Hepatocyte (in vitro differentiated cells): Measurements from ENCODE around the gene UQCRFS1. TPM values are rescaled to one million over a fixed set of nuclear protein-coding genes. Genes with fewer than 3 reads are reported as not detected.

Experiments used
- DNase-seq: peaks from one replicate; pipeline ENCODE4 v3.0.0-alpha.2; 2016; ENCODE audit warnings: low spot score
- H2AFZ ChIP-seq: fragments of 200-600 bp; sonication (generic); 2 replicates; pipeline ENCODE4 v1.6.0; 2016; ENCODE audit warnings: antibody characterized with exemption, mild to moderate bottlenecking
- H3K27ac ChIP-seq: fragments of 200-600 bp; sonication (generic); 2 replicates; pipeline ENCODE4 v1.5.1; 2016; ENCODE audit warnings: mild to moderate bottlenecking
- H3K27me3 ChIP-seq: fragments of 200-600 bp; sonication (generic); 2 replicates; pipeline ENCODE4 v1.6.1; 2016
- H3K36me3 ChIP-seq: fragments of 200-600 bp; sonication (generic); replicated peaks from 2 replicates; pipeline ENCODE4 v1.5.1; 2016; ENCODE audit warnings: low read depth; ENCODE audit not compliant: insufficient read depth
- H3K4me1 ChIP-seq: fragments of 200-600 bp; sonication (generic); 2 replicates; pipeline ENCODE4 v1.5.1; 2016; ENCODE audit warnings: mild to moderate bottlenecking, moderate library complexity; ENCODE audit not compliant: insufficient read depth
- H3K4me2 ChIP-seq: fragments of 200-600 bp; sonication (generic); 2 replicates; pipeline ENCODE4 v1.6.0; 2016
- H3K4me3 ChIP-seq: fragments of 200-600 bp; sonication (generic); 2 replicates; pipeline ENCODE4 v1.5.1; 2016; ENCODE audit warnings: mild to moderate bottlenecking
- H3K79me2 ChIP-seq: fragments of 200-600 bp; sonication (generic); 2 replicates; pipeline ENCODE4 v1.6.0; 2017; ENCODE audit warnings: mild to moderate bottlenecking
- H3K9me2 ChIP-seq: fragments of 200-600 bp; sonication (generic); replicated peaks from 2 replicates; pipeline ENCODE4 v1.6.0; 2017; ENCODE audit warnings: mild to moderate bottlenecking; ENCODE audit not compliant: insufficient read depth
- H3K9me3 ChIP-seq: fragments of 200-600 bp; sonication (generic); 2 replicates; pipeline ENCODE4 v1.5.1; 2016; ENCODE audit warnings: low read depth, mild to moderate bottlenecking
- H4K20me1 ChIP-seq: fragments of 200-600 bp; sonication (generic); 2 replicates; pipeline ENCODE4 v1.6.0; 2016; ENCODE audit warnings: mild to moderate bottlenecking; ENCODE audit not compliant: insufficient read depth, poor library complexity, severe bottlenecking
- CTCF ChIP-seq: fragments of 200-600 bp; sonication (generic); IDR thresholded peaks from 2 replicates; pipeline ENCODE4 v1.5.1; 2016; ENCODE audit warnings: antibody characterized with exemption, mild to moderate bottlenecking; ENCODE audit not compliant: poor library complexity
- EZH2 ChIP-seq: fragments of 200-600 bp; sonication (generic); IDR thresholded peaks from 2 replicates; pipeline ENCODE4 v1.6.1; 2016; ENCODE audit warnings: antibody characterized with exemption, mild to moderate bottlenecking, borderline replicate concordance
- EZH2phosphoT487 ChIP-seq: fragments of 200-600 bp; sonication (generic); IDR thresholded peaks from one replicate; pipeline ENCODE4 v1.6.1; 2018; ENCODE audit warnings: antibody characterized with exemption, mild to moderate bottlenecking, low read depth, moderate library complexity; ENCODE audit not compliant: unreplicated experiment, severe bottlenecking
- WGBS: methylation state at CpG from one replicate; pipeline ENCODE4 v1.1.6; 2016; ENCODE audit warnings: low lambda C conversion rate; ENCODE audit errors: missing lambda C conversion rate; 5-methylcytosine and 5-hydroxymethylcytosine counted together
- polyA plus RNA-seq: library from polyadenylated mRNA; unstranded; fragments of >200 nt; fragmentation: Nextera tagmentation; extraction: Ambion mirVana; gene quantifications from 2 replicates; pipeline ENCODE4 v1.2.1, GENCODE V29; 2016
- total RNA-seq: library from RNA; depleted of rRNA; stranded (reverse); fragments of >200 nt; gene quantifications from 2 replicates; pipeline ENCODE4 v1.2.3, GENCODE V29; 2014

The UQCRFS1 gene
- 43.5 and 45.0 TPM in 2 replicates for total RNA-seq
- polyA plus RNA-seq = 73.3 and 79.0 TPM in 2 replicates

- Histone ChIP-seq H3K79me2 (peaks cover 46% of the 10 kb centered on the region), H3K9me3 (no peaks in the 10 kb centered on the region), H2AFZ (peak within 1 kb of the TSS; percentile 69), H3K4me2 (peak within 1 kb of the TSS; percentile 96), H3K27ac (peak within 1 kb of the TSS; percentile 96), H3K4me1 (peaks cover 12% of the 10 kb centered on the region), H3K27me3 (no peaks in the 10 kb centered on the region), H3K4me3 (peak within 1 kb of the TSS; percentile 82), H3K9me2 (no peaks in the 10 kb centered on the region), H4K20me1 (peaks cover 35% of the 10 kb centered on the region), H3K36me3 (no peaks in the 10 kb centered on the region)
- DNase-seq = peak; percentile 98
- WGBS = 3% methylated on average over 68 of the region's 95 CpGs
- TF ChIP-seq EZH2phosphoT487 = no peak
- TF ChIP-seq CTCF = no peak
- TF ChIP-seq EZH2 = no peak
Measured at GRCh38 chr19:29212648-29213573, at the start of gene UQCRFS1. Gene UQCRFS1, minus strand, starts transcription at chr19:29213151. Its CDS starts 33 bp downstream, at chr19:29213118.

GRCh38 chr19:29262085-29262484 is 49.1 kb upstream of the UQCRFS1 start:
- no peak for DNase-seq
- H2AFZ ChIP-seq = no peak overlapping the region
- no peak overlapping the region for H3K27ac ChIP-seq
- no peaks in the 10 kb centered on the region for H3K36me3 ChIP-seq
- H3K79me2 ChIP-seq = no peaks in the 10 kb centered on the region
- 68% methylated on average over 2 of the region's 2 CpGs for WGBS
- H3K4me2 ChIP-seq = no peak overlapping the region
- H3K27me3 ChIP-seq = no peaks in the 10 kb centered on the region
- no peaks in the 10 kb centered on the region for H3K9me2 ChIP-seq
- no peaks in the 10 kb centered on the region for H3K4me1 ChIP-seq
- TF ChIP-seq CTCF = no peak
- TF ChIP-seq EZH2phosphoT487 = no peak
- no peak for TF ChIP-seq EZH2
- no peaks in the 10 kb centered on the region for H3K9me3 ChIP-seq
- no peak overlapping the region for H3K4me3 ChIP-seq
- no peaks in the 10 kb centered on the region for H4K20me1 ChIP-seq

GRCh38 chr19:29260477-29261317 is 47.7 kb upstream of the UQCRFS1 start:
- no peak overlapping the region for H3K4me3 ChIP-seq
- peak; percentile 31 for TF ChIP-seq CTCF
- no peak for TF ChIP-seq EZH2phosphoT487
- H4K20me1 ChIP-seq = no peaks in the 10 kb centered on the region
- no peak overlapping the region for H3K27ac ChIP-seq
- H3K36me3 ChIP-seq = no peaks in the 10 kb centered on the region
- no peaks in the 10 kb centered on the region for H3K4me1 ChIP-seq
- H3K27me3 ChIP-seq = no peaks in the 10 kb centered on the region
- H3K4me2 ChIP-seq = no peak overlapping the region
- H2AFZ ChIP-seq = no peak overlapping the region
- H3K79me2 ChIP-seq = no peaks in the 10 kb centered on the region
- DNase-seq = peak; percentile 56
- no peaks in the 10 kb centered on the region for H3K9me2 ChIP-seq
- WGBS = 67% methylated on average over 5 of the region's 5 CpGs
- no peaks in the 10 kb centered on the region for H3K9me3 ChIP-seq
